Endothelial cell of umbilical vein (primary cell): ENCODE measurements around the gene CIPC. TPM values are rescaled to one million over a fixed set of nuclear protein-coding genes. Genes with fewer than 3 reads are reported as not detected.

ENCODE experiments used
- BruUV-seq: library from RNA; stranded (reverse); fragments of 400-500 nt; replicated peaks from 2 replicates; lab custom pipeline; 2021; lab: Mats Ljungman, UMichigan
- CTCF ChIA-PET: fragments of 300-600, 350-600 bp; sonication (Branson Sonifier 250); formaldehyde crosslinking; loops from one replicate; lab custom pipeline; 2021; ENCODE audit warnings: antibody characterized with exemption, inconsistent platforms; lab: Charles Lee
- POLR2A ChIA-PET: fragments of 300-600, 350-600 bp; sonication (Branson Sonifier 250); formaldehyde crosslinking; loops from one replicate; lab custom pipeline; 2021; ENCODE audit warnings: antibody characterized with exemption, inconsistent platforms; lab: Charles Lee
- DNase-seq: peaks from one replicate; pipeline ENCODE4 v3.0.0-alpha.2; 2011; ENCODE audit warnings: low read depth, low spot score
- FAIRE-seq: peaks from 2 replicates; lab custom pipeline; 2011; peaks lifted over from hg19 to GRCh38; lab: Jason Lieb, UNC
- H2AFZ ChIP-seq: 2 replicates; pipeline ENCODE4 v1.6.0; 2012; ENCODE audit warnings: low read depth, low read length, control low read depth, inconsistent platforms
- H3K27ac ChIP-seq: 2 replicates; pipeline ENCODE4 v1.5.1; 2011; ENCODE audit warnings: low read depth, mild to moderate bottlenecking, control low read depth, low read length, moderate library complexity; ENCODE audit not compliant: insufficient read depth
- H3K27me3 ChIP-seq, 2 experiments: 2 replicates each; pipeline versions ENCODE4 v1.6.0 to v1.6.1; 2011; ENCODE audit warnings: low read length in 2 of 2, mixed read lengths in 1 of 2; ENCODE audit not compliant: control insufficient read depth in 2 of 2, insufficient read depth in 2 of 2
- H3K36me3 ChIP-seq, 2 experiments: 2 replicates in 1 of 2; 3 replicates in 1 of 2; pipeline ENCODE4 v1.5.1; 2011; ENCODE audit warnings: low read length in 2 of 2, mild to moderate bottlenecking in 1 of 2, moderate library complexity in 1 of 2; ENCODE audit not compliant: control insufficient read depth in 2 of 2, insufficient read depth in 2 of 2; ENCODE audit errors: extremely low read depth in 1 of 2
- H3K4me1 ChIP-seq: 3 replicates; pipeline ENCODE4 v1.5.1; 2011; ENCODE audit warnings: mild to moderate bottlenecking, low read length; ENCODE audit not compliant: control insufficient read depth, insufficient read depth; ENCODE audit errors: extremely low read depth
- H3K4me2 ChIP-seq: 2 replicates; pipeline ENCODE4 v1.6.1; 2011; ENCODE audit warnings: low read length, control low read depth, mixed read lengths; ENCODE audit not compliant: insufficient read depth
- H3K4me3 ChIP-seq, 3 experiments: fragments of 200-600 bp in 1 of 3; sonication (generic), shearing (Covaris generic) in 1 of 3; replicated peaks in 1 of 3; 2 replicates each; pipeline ENCODE4 v1.5.1; 2011 to 2016; ENCODE audit warnings: control low read depth in 3 of 3, low read length in 3 of 3, mild to moderate bottlenecking in 2 of 3, inconsistent platforms in 1 of 3, low read depth in 1 of 3, moderate library complexity in 1 of 3; ENCODE audit not compliant: insufficient read depth in 1 of 3
- H3K79me2 ChIP-seq: 2 replicates; pipeline ENCODE4 v1.6.0; 2012; ENCODE audit warnings: low read length, inconsistent platforms; ENCODE audit not compliant: control insufficient read depth, insufficient read depth
- H3K9ac ChIP-seq: replicated peaks from 2 replicates; pipeline ENCODE3; 2011; ENCODE audit warnings: low read length, control low read depth; ENCODE audit not compliant: insufficient read depth; ENCODE audit errors: extremely low read depth
- H3K9me1 ChIP-seq: replicated peaks from 3 replicates; pipeline ENCODE4 v1.6.0; 2011; ENCODE audit warnings: mild to moderate bottlenecking, low read length; ENCODE audit not compliant: control insufficient read depth, insufficient read depth; ENCODE audit errors: extremely low read depth
- H3K9me3 ChIP-seq: replicated peaks from 2 replicates; pipeline ENCODE4 v1.5.1; 2012; ENCODE audit warnings: low read length, inconsistent platforms; ENCODE audit not compliant: control insufficient read depth, insufficient read depth
- H4K20me1 ChIP-seq: replicated peaks from 2 replicates; pipeline ENCODE3; 2011; ENCODE audit warnings: mild to moderate bottlenecking, low read length; ENCODE audit not compliant: control insufficient read depth, insufficient read depth; ENCODE audit errors: extremely low read depth
- EZH2 ChIP-seq: IDR thresholded peaks from 2 replicates; pipeline ENCODE4 v1.6.1; 2012; ENCODE audit warnings: borderline replicate concordance, low read depth, mild to moderate bottlenecking, moderate library complexity, low read length, inconsistent platforms; ENCODE audit not compliant: severe bottlenecking
- FOS ChIP-seq: IDR thresholded peaks from 2 replicates; pipeline ENCODE4 v1.6.1; 2011; ENCODE audit warnings: mild to moderate bottlenecking, low read length, moderate library complexity, borderline replicate concordance; ENCODE audit not compliant: insufficient read depth
- JUN ChIP-seq: IDR thresholded peaks from 2 replicates; pipeline ENCODE4 v1.6.1; 2011; ENCODE audit warnings: borderline replicate concordance, low read depth; ENCODE audit not compliant: insufficient read length, insufficient read depth
- dilution Hi-C: fragments of 300-500 bp; cut with MboI; formaldehyde crosslinking; loops from one replicate; pipeline ENCODE4 v1.15.0; 2019; ENCODE audit warnings: low sequenced_read_pairs; ENCODE audit not compliant: extremely low pct_ligation_motif_present
- intact Hi-C: fragments of 100-400 bp; cut with micrococcal nuclease; formaldehyde crosslinking; loops from one replicate; pipeline ENCODE4 v1.10.0; 2022
- polyA plus RNA-seq, 4 experiments: library from polyadenylated mRNA; depleted of rRNA in 3 of 4; stranded (reverse) in 3 of 4; unstranded in 1 of 4; fragments of >200 nt; gene quantifications; 2 replicates each; pipeline versions ENCODE4 v1.2.1 to v1.2.3, GENCODE V29; 2011 to 2012; ENCODE audit warnings: missing spikeins in 1 of 4
- total RNA-seq: library from RNA; stranded (reverse); gene quantifications from 2 replicates; pipeline ENCODE4 v1.2.3, GENCODE V29; 2021
- TF ChIP-seq, protein P1 (sequence below), 2 donors: IDR thresholded peaks; 1 replicate in 1 of 2; 2 replicates in 1 of 2; pipeline ENCODE4 v1.5.1; 2011; ENCODE audit warnings: low read length in 2 of 2, mild to moderate bottlenecking in 2 of 2, moderate library complexity in 2 of 2, control low read depth in 1 of 2, inconsistent platforms in 1 of 2, low read depth in 1 of 2; ENCODE audit not compliant: insufficient read depth in 1 of 2; ENCODE audit errors: extremely low read depth in 1 of 2
- TF ChIP-seq, protein P2 (sequence below): IDR thresholded peaks from 2 replicates; pipeline ENCODE4 v1.6.1; 2011; ENCODE audit not compliant: insufficient read depth, insufficient read length

The CIPC gene
- total and polyA plus RNA-seq, 2 donors (not counting 3 experiments of a cell fraction or from before 2014, with no cell fraction given), result 8.8 to 17.4 TPM

DNA sequence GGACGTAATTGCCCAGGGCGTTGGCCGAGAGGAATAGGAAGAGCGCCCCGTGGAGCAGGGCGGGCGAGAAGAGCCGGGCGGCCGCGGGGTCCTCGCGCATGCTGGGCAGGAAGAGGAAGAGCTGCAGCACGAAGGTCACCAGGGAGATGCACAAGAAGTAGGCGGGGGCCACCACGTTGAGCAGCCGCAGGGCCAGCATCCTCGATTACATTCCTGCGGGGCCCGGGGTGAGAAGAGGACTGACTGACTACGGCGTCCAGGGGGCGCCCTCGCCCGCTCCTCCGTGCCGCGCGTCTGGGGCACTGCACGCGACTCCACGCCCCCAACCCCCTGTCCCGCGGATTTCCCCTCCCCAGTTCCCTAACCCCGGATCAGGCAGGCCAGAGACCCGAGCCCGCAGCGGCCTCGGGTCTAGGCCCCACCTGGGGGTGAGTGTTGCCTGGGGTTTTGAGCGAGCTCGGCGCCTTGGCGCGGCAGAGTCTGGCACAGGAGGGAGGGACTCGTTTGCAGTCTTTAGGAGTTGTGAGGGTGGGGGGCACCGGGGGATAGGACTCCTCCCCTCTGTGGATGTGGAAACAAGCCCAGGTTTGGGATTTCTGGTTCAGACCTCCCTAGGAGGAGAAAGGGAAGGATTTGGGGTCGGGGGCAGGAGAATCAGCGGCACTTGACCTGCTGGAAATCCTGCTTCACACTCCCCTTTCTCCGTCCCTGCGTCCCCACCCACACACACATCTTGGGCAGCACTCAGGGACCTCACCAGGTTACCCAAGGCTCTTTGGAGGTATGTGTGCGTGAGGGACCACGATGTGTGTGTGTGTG is 41.7 kb downstream of the CIPC start:
- dilution Hi-C loops (no loop called here), intact Hi-C loops (loop anchor here (1.0 to 2.0 kb wide), 4 partner anchors 63 to 181 kb away; partner anchors contain the start of genes GSTZ1 and POMT2)
- Histone ChIP-seq H3K4me1 (peaks cover 13% of the 10 kb centered on the region), H3K9ac (no peak overlapping the region), H3K9me1 (no peaks in the 10 kb centered on the region), H3K9me3 (no peaks in the 10 kb centered on the region), H2AFZ (peak overlapping the region; percentile 18), H3K36me3 (no peaks in the 10 kb centered on the region), H3K79me2 (no peaks in the 10 kb centered on the region), H3K4me2 (peak overlapping the region; percentile 57), H3K27me3 (peaks cover 47 to 49% of the 10 kb centered on the region in 2 experiments), H3K4me3 (peak overlapping the region in 1 of 3 experiments; percentile 9), H3K27ac (no peak overlapping the region), H4K20me1 (no peaks in the 10 kb centered on the region)
- FAIRE-seq (peak; percentile 59), DNase-seq (no peak)
- ChIA-PET POLR2A (no interaction called here), CTCF (interaction anchor here (1.0 to 1.8 kb wide), 7 partner anchors 10 to 267 kb away, joined by 3 to 11 read pairs (median 4); no protein-coding TSS in a partner anchor)
- peak; percentile 50 for TF ChIP-seq EZH2
- TF ChIP-seq, protein P1, sequence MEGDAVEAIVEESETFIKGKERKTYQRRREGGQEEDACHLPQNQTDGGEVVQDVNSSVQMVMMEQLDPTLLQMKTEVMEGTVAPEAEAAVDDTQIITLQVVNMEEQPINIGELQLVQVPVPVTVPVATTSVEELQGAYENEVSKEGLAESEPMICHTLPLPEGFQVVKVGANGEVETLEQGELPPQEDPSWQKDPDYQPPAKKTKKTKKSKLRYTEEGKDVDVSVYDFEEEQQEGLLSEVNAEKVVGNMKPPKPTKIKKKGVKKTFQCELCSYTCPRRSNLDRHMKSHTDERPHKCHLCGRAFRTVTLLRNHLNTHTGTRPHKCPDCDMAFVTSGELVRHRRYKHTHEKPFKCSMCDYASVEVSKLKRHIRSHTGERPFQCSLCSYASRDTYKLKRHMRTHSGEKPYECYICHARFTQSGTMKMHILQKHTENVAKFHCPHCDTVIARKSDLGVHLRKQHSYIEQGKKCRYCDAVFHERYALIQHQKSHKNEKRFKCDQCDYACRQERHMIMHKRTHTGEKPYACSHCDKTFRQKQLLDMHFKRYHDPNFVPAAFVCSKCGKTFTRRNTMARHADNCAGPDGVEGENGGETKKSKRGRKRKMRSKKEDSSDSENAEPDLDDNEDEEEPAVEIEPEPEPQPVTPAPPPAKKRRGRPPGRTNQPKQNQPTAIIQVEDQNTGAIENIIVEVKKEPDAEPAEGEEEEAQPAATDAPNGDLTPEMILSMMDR (IDR thresholded peaks at IDR 0.05; ENCODE audit: extremely low read depth in 1 of 2, insufficient read depth in 1 of 2, low read depth in 1 of 2, low read length in 2 of 2), result peak; percentile 67 to 89
- no peak for TF ChIP-seq JUN
- no peak for TF ChIP-seq FOS
- TF ChIP-seq, protein P2, sequence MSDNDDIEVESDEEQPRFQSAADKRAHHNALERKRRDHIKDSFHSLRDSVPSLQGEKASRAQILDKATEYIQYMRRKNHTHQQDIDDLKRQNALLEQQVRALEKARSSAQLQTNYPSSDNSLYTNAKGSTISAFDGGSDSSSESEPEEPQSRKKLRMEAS, result no peak
- no TSS peak for BruUV-seq
